MM.1S (cell line): ENCODE results near the gene PRR23B.

Experiments used
- EZH2 ChIP-seq: fragments of 300-600 bp; sonication (generic); optimal IDR thresholded peaks from 2 replicates; pipeline ENCODE3; 2017; ENCODE audit warnings: low read depth, mild to moderate bottlenecking, antibody characterized with exemption, low read length, mixed read lengths
- EZH2phosphoT487 ChIP-seq: fragments of 300-600 bp; sonication (generic); IDR thresholded peaks from 2 replicates; pipeline ENCODE4 v1.6.1; 2018; ENCODE audit warnings: antibody characterized with exemption, low read length
- TF ChIP-seq, protein P1 (sequence below): fragments of 300-600 bp; sonication (generic); IDR thresholded peaks from 2 replicates; pipeline ENCODE4 v1.5.1; 2016; ENCODE audit warnings: antibody characterized with exemption, low read length, mixed read lengths

DNA sequence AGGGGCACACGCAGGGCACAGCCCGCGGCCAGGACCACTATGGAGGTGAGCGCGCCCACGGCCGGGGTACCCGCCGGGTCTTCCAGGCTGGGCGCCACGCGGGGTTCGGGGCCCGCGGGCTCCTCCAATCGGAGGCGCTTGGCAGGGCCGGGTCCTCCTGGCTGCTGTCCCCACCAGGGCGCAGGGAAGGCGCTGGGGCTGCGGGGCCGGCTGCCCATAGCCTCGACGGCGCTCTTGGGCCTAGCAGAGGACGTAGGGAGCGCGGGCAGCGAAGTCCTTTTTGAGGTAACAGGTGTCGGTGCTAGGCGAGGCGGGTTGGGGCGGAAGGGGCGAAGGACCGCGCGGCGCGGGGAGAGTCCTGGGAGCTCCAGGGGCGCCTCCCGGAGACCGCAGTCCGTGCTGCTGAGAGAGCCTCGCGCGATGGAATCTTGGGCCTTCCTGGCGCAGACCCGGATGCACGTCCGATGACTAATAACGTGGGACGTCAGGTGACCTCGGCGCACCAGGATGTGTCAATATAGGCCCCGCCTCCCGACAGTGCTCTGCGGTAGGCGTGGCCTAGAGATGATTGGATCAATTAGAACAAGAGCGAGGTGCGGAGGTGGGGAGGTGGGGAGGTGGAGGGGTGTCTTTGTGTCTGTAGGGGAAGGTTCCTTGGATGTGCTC, 14.5 kb downstream of the PRR23B start, which contains the start of gene PRR23A:
- TF ChIP-seq EZH2 (no peak), EZH2phosphoT487 (no peak)
- TF ChIP-seq, protein P1, sequence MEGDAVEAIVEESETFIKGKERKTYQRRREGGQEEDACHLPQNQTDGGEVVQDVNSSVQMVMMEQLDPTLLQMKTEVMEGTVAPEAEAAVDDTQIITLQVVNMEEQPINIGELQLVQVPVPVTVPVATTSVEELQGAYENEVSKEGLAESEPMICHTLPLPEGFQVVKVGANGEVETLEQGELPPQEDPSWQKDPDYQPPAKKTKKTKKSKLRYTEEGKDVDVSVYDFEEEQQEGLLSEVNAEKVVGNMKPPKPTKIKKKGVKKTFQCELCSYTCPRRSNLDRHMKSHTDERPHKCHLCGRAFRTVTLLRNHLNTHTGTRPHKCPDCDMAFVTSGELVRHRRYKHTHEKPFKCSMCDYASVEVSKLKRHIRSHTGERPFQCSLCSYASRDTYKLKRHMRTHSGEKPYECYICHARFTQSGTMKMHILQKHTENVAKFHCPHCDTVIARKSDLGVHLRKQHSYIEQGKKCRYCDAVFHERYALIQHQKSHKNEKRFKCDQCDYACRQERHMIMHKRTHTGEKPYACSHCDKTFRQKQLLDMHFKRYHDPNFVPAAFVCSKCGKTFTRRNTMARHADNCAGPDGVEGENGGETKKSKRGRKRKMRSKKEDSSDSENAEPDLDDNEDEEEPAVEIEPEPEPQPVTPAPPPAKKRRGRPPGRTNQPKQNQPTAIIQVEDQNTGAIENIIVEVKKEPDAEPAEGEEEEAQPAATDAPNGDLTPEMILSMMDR = no peak
